ENCODE measurements around the gene BCAR3. TPM values are rescaled to one million over a fixed set of nuclear protein-coding genes. Genes with fewer than 3 reads are reported as not detected.

BCAR3 gene
- total RNA-seq, 1 experiment from 2014 or later, result 33.9 TPM

GRCh38 chr1:93603106-93603505 is 78.5 kb downstream of the BCAR3 start:
- Histone ChIP-seq H3K36me3 (ENCODE audit: control insufficient read depth, insufficient read depth, low read length) (no peaks in the 10 kb centered on the region), H3K4me1 (ENCODE audit: control insufficient read depth, insufficient read depth, low read length) (peaks cover 29% of the 10 kb centered on the region), H3K27me3 (ENCODE audit: control insufficient read depth, insufficient read depth, low read length) (no peaks in the 10 kb centered on the region), H3K9me3 (ENCODE audit: control insufficient read depth, insufficient read depth, low read depth, low read length) (no peaks in the 10 kb centered on the region), H3K27ac (ENCODE audit: low read length) (no peak overlapping the region), H3K4me3 (ENCODE audit: low read depth in 2 of 2, low read length in 2 of 2) (no peak overlapping the region)
- intact Hi-C loops (cut with micrococcal nuclease; ENCODE audit: unreplicated experiment) (no loop called here), in situ Hi-C loops (cut with HindIII; ENCODE audit: low pct_unique_long_range_greater_than_20kb, low sequenced_read_pairs) (no loop called here)
- ChIA-PET CTCF (no interaction called here), POLR2A (no interaction called here)
- no peak for DNase-seq (ENCODE audit: low read depth, low spot score)
- TF ChIP-seq REST (IDR thresholded peaks at IDR 0.05; ENCODE audit: insufficient read depth in 1 of 2, low read depth in 2 of 2, low read length in 1 of 2) (no peak), POLR2AphosphoS5 (IDR thresholded peaks at IDR 0.05; ENCODE audit: low read depth, low read length) (no peak), TCF7L2 (IDR thresholded peaks at IDR 0.05; ENCODE audit: low read depth, low read length) (no peak), SIN3A (IDR thresholded peaks at IDR 0.05; ENCODE audit: borderline replicate concordance, insufficient read depth, low read depth, low read length) (no peak), CTCF (IDR thresholded peaks at IDR 0.05) (no peak)
- ATAC-seq, result no peak
- BruUV-seq (replicated peaks), result no TSS peak

GRCh38 chr1:93602101-93602500 is 79.5 kb downstream of the BCAR3 start:
- TF ChIP-seq SIN3A (IDR thresholded peaks at IDR 0.05; ENCODE audit: borderline replicate concordance, insufficient read depth, low read depth, low read length), result no peak
- TF ChIP-seq REST (IDR thresholded peaks at IDR 0.05; ENCODE audit: insufficient read depth in 1 of 2, low read depth in 2 of 2, low read length in 1 of 2), result no peak
- no peak for TF ChIP-seq CTCF (IDR thresholded peaks at IDR 0.05)
- no peak for TF ChIP-seq POLR2AphosphoS5 (IDR thresholded peaks at IDR 0.05; ENCODE audit: low read depth, low read length)
- TF ChIP-seq TCF7L2 (IDR thresholded peaks at IDR 0.05; ENCODE audit: low read depth, low read length), result no peak
- intact Hi-C loops (cut with micrococcal nuclease; ENCODE audit: unreplicated experiment), result no loop called here
- no peak for ATAC-seq
- no TSS peak for BruUV-seq (replicated peaks)
- no peak for DNase-seq (ENCODE audit: low read depth, low spot score)
- H3K4me3 ChIP-seq (ENCODE audit: low read depth in 2 of 2, low read length in 2 of 2), result no peak overlapping the region
- no peaks in the 10 kb centered on the region for H3K27me3 ChIP-seq (ENCODE audit: control insufficient read depth, insufficient read depth, low read length)
- no peaks in the 10 kb centered on the region for H3K36me3 ChIP-seq (ENCODE audit: control insufficient read depth, insufficient read depth, low read length)
- in situ Hi-C loops (cut with HindIII; ENCODE audit: low pct_unique_long_range_greater_than_20kb, low sequenced_read_pairs), result no loop called here
- H3K9me3 ChIP-seq (ENCODE audit: control insufficient read depth, insufficient read depth, low read depth, low read length), result no peaks in the 10 kb centered on the region
- CTCF ChIA-PET, result no interaction called here
- H3K4me1 ChIP-seq (ENCODE audit: control insufficient read depth, insufficient read depth, low read length), result peaks cover 27% of the 10 kb centered on the region
- no peak overlapping the region for H3K27ac ChIP-seq (ENCODE audit: low read length)
- POLR2A ChIA-PET, result no interaction called here

All from Panc1 (cell line).